Fibroblast of pulmonary artery (primary cell): Measurements from ENCODE around the gene CRIP1.

ENCODE experiments used
- DNase-seq: peaks from one replicate; pipeline ENCODE4 v3.0.0-alpha.2; 2010; ENCODE audit warnings: low read depth
- H3K4me3 ChIP-seq: replicated peaks from 2 replicates; pipeline ENCODE4 v1.5.1; 2011; ENCODE audit warnings: low read depth, mild to moderate bottlenecking, control low read depth, low read length, moderate library complexity
- TF ChIP-seq, protein P1 (sequence below): IDR thresholded peaks from 2 replicates; pipeline ENCODE4 v1.5.1; 2011; ENCODE audit warnings: mild to moderate bottlenecking, control low read depth, low read length, inconsistent platforms; ENCODE audit errors: missing control alignments

The CRIP1 gene

DNA sequence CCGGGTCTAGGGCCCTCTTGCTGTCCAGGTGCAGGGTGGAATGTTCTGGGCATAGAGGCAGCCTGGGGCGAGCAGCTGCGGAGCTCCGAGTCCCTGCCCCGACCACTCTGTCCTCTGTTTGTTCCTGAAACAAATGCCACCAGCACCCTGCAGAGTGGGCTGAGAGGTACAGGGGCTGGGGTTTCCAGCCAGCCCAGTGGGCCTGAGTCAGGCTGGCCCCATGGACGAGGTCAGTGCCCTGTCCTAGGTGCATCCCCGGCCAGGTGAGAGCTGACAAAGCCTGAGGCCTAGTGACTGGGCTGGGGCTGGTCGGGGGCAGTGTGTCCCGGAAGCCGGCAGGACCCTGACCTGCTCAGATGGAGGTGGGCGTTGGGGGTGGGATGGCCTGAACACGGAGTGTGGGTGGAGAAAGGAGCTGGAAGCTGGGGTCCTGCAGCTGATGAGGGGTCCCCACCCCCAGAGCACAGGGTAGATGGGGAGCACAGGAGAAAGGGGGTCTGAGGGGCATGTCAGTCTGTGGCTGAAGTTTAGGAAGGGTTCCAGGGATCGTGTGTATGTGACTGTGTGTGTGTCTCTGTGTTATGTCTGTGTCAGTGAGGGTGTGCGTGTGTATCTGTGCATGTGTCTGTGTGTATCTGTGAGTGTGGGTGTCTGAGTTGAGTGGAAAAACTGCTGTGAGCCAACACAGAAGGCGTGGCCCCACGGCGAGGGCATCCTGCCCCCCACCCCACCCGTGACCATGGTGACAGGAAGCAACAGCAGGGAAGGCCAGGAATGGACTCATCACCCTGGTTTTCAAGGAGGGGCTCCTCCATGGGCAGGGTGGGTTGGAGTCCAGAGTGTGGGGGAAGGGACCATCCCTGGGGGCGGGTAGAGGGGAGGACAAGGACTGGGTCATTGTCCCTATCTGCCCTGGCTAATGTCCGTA, 2.4 kb upstream of the CRIP1 start:
- peak; percentile 31 for DNase-seq
- no peak overlapping the region for H3K4me3 ChIP-seq
- TF ChIP-seq, protein P1, sequence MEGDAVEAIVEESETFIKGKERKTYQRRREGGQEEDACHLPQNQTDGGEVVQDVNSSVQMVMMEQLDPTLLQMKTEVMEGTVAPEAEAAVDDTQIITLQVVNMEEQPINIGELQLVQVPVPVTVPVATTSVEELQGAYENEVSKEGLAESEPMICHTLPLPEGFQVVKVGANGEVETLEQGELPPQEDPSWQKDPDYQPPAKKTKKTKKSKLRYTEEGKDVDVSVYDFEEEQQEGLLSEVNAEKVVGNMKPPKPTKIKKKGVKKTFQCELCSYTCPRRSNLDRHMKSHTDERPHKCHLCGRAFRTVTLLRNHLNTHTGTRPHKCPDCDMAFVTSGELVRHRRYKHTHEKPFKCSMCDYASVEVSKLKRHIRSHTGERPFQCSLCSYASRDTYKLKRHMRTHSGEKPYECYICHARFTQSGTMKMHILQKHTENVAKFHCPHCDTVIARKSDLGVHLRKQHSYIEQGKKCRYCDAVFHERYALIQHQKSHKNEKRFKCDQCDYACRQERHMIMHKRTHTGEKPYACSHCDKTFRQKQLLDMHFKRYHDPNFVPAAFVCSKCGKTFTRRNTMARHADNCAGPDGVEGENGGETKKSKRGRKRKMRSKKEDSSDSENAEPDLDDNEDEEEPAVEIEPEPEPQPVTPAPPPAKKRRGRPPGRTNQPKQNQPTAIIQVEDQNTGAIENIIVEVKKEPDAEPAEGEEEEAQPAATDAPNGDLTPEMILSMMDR = no peak

DNA sequence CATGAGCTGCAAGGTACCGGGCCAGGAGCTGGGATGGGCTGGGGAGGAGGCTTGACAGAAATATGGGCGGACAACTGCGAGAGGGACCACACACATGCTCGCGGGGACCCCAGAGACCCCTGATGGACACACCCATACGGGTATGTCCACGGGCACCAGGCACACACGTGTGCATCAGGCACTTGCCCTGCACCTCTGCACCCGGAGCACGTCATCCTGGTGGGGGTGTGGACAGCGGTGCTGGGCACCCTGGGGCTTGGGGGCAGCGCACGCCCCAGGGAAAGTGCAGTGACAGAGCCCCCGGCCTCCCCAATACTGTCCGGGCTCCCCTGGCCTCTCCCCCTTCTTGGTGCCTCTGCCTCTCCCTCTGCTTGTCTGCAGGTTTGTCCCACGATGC, 1.7 kb upstream of the CRIP1 start:
- DNase-seq = no peak
- TF ChIP-seq, protein P1 = no peak
- H3K4me3 ChIP-seq = no peak overlapping the region

DNA sequence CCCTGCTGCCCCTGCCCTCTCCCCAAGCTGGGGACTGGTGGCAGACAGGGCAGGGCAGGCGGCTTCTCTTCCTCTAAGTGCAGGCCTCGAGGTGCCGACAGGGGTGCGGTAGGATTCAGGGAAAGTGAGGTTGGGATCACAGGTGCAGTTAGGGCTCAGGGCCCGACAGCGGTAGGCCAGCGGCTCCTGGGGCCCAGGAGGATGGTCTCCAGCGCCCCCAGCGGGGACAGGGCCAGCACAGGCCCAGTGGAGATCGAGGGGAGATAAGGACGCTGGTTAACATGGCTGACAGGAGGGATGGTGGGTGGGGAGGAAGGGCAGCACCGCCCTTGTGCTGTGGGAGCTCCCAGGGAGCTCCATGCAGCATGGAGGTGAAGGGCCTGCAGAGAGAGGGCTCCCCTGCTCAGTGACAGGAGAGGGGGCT, 935 bp upstream of the CRIP1 start:
- DNase-seq = no peak
- no peak overlapping the region for H3K4me3 ChIP-seq
- TF ChIP-seq, protein P1 = peak; percentile 11

DNA sequence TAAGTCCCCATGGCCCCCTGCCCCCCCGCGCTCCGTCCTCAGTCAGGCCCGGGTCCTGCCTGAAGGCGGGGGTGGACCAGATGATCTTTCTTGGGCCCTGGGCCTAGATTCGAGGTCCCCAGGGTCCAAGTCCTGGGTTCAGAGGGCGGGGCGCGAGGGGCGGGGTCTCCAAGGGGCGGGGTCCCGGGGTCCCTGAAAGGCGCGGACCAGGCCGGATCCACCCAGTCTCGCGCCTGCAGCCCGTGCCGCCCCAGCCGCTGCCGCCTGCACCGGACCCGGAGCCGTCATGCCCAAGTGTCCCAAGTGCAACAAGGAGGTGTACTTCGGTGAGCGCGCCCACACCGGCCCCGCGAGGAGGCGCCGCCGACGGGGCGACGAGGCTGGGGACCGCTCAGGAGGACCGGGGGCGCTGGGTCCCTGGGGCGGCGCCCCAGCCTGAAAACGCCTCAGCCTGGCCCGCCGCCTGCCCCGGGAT, 325 bp downstream of the CRIP1 start:
- H3K4me3 ChIP-seq = no peak overlapping the region
- TF ChIP-seq, protein P1 = no peak
- DNase-seq = no peak

DNA sequence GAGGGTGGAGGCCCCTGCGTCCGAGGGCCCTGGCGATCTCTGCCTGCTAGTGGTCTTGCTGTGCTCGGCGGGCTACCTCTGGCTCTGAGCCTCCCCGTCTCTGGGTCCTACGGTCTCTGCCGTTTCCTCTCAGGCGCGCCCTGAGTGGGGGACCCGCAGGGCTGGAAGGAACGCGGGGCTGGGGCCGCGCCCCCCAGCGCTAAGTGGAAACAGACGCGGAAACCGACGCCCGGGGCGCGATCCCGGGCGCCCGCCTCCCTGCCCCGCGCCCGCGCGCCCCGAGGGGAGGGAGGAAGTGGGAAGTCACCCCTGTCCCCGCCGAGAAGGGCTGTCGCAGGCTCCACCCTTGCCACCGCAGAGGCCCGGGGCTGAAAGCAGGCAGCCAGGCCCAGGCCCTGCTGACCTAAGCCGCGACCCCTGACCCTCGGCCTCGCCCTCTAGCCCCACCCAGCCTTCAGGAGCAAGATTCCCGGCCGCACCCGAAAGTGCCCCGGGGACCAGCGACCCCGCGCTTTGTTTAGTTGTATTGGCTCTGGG, 831 bp downstream of the CRIP1 start:
- TF ChIP-seq, protein P1 = no peak
- H3K4me3 ChIP-seq = no peak overlapping the region
- no peak for DNase-seq

DNA sequence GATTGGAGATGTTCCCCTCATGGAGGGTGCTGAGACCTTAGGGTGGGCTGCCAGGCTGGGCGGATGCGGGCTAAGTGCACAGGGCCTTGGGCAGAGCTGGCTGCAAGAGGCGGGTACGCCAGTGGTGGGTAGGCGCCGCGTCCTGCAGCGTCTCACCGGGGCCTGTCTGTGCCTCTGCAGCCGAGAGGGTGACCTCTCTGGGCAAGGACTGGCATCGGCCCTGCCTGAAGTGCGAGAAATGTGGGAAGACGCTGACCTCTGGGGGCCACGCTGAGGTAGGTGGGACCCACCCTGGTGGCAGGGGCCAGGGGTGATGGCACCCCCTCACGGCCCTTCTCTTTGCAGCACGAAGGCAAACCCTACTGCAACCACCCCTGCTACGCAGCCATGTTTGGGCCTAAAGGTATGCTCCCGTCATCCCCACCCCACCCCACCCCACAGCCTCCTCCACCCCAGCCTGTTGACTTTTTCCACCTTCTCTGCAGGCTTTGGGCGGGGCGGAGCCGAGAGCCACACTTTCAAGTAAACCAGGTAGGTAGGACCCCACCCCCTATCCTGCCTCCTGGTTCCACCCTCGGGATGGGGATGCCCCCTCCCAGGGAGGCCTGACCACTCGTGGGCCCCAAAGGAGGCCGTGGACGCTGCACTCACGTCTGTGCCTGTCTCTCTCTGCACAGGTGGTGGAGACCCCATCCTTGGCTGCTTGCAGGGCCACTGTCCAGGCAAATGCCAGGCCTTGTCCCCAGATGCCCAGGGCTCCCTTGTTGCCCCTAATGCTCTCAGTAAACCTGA, 1.5 kb downstream of the CRIP1 start:
- DNase-seq = no peak
- TF ChIP-seq, protein P1 = no peak
- no peak overlapping the region for H3K4me3 ChIP-seq
